Breast epithelium (tissue), 4 donors: Measurements from ENCODE around the gene NTSR1. TPM values are rescaled to one million over a fixed set of nuclear protein-coding genes. Genes with fewer than 3 reads are reported as not detected.

Source experiments
- DNase-seq, 2 donors: peaks; one replicate each; pipeline ENCODE4 v3.0.0-alpha.2; 2019; ENCODE audit warnings: low spot score in 2 of 2
- H3K27ac ChIP-seq, 2 donors: fragments of 200-600 bp; sonication (generic) in 1 of 2; one replicate each; pipeline ENCODE4 v1.5.1; 2016 to 2019; ENCODE audit warnings: mild to moderate bottlenecking in 1 of 2
- H3K27me3 ChIP-seq, 2 donors: fragments of 200-600 bp; sonication (generic) in 1 of 2; one replicate each; pipeline versions ENCODE4 v1.5.1 to v1.6.0; 2017 to 2019; ENCODE audit warnings: control low read depth in 1 of 2, mild to moderate bottlenecking in 1 of 2
- H3K36me3 ChIP-seq: fragments of 200-600 bp; one replicate; pipeline ENCODE4 v1.5.1; 2019
- H3K4me1 ChIP-seq, 2 donors: fragments of 200-600 bp; sonication (generic); one replicate each; pipeline ENCODE4 v1.5.1; 2016 to 2019; ENCODE audit warnings: control low read depth in 1 of 2
- H3K4me3 ChIP-seq, 3 donors: fragments of 200-600 bp; sonication (generic); 1 replicate in 2 of 3; 2 replicates in 1 of 3; pipeline ENCODE4 v1.5.1; 2016 to 2019; ENCODE audit warnings: mild to moderate bottlenecking in 3 of 3, moderate library complexity in 2 of 3
- H3K9me3 ChIP-seq, 2 donors: fragments of 200-600 bp; sonication (generic) in 1 of 2; one replicate each; pipeline ENCODE4 v1.5.1; 2016 to 2019; ENCODE audit warnings: control low read depth in 1 of 2
- CTCF ChIP-seq, 3 donors: fragments of 450-650 bp; IDR thresholded peaks; one replicate each; pipeline ENCODE4 v1.5.1; 2016 to 2017; ENCODE audit warnings: antibody characterized with exemption in 3 of 3, mild to moderate bottlenecking in 3 of 3, moderate library complexity in 3 of 3
- POLR2A ChIP-seq: fragments of 450-650 bp; IDR thresholded peaks from one replicate; pipeline ENCODE4 v1.6.1; 2016; ENCODE audit warnings: antibody characterized with exemption, mild to moderate bottlenecking, moderate library complexity
- POLR2AphosphoS5 ChIP-seq, 3 donors: sonication (generic); formaldehyde crosslinking; IDR thresholded peaks; one replicate each; pipeline ENCODE4 v1.6.1; 2017; ENCODE audit warnings: antibody characterized with exemption in 3 of 3
- intact Hi-C: fragments of 100-400 bp; cut with DNase I; formaldehyde crosslinking; loops from one replicate; pipeline ENCODE4 v1.15.1; 2023; ENCODE audit warnings: low total_unique reads
- total RNA-seq, 3 donors: library from RNA; depleted of rRNA; stranded (reverse); fragments of >200 nt; gene quantifications; one replicate each; pipeline ENCODE4 v1.1.0, GENCODE V29; 2016

The NTSR1 gene
- total RNA-seq, 3 donors from 2014 or later = under 0.01 TPM; not detected in 2

GRCh38 chr20:62808211-62808865 is 99.7 kb downstream of the NTSR1 start:
- H3K4me1 ChIP-seq = peaks cover 12% of the 10 kb centered on the region in 2 donors
- H3K4me3 ChIP-seq = no peak overlapping the region
- H3K27ac ChIP-seq = no peak overlapping the region
- peaks cover 7% of the 10 kb centered on the region for H3K36me3 ChIP-seq
- intact Hi-C loops = no loop called here
- no peaks in the 10 kb centered on the region for H3K27me3 ChIP-seq
- peak in 1 of 2 donors; percentile 68 for DNase-seq
- TF ChIP-seq POLR2AphosphoS5 (IDR thresholded peaks at IDR 0.05) = no peak
- TF ChIP-seq POLR2A = no peak
- TF ChIP-seq CTCF (IDR thresholded peaks at IDR 0.05) = peak; percentile 74 to 87 (median 83)
- H3K9me3 ChIP-seq = no peaks in the 10 kb centered on the region

- no peak for DNase-seq
- intact Hi-C loops = no loop called here
- no peaks in the 10 kb centered on the region for H3K9me3 ChIP-seq
- H3K36me3 ChIP-seq = peaks cover 7% of the 10 kb centered on the region
- peaks cover 12% of the 10 kb centered on the region in 2 donors for H3K4me1 ChIP-seq
- no peak for TF ChIP-seq POLR2AphosphoS5 (IDR thresholded peaks at IDR 0.05)
- no peak for TF ChIP-seq CTCF (IDR thresholded peaks at IDR 0.05)
- no peak for TF ChIP-seq POLR2A
- no peak overlapping the region for H3K4me3 ChIP-seq
- H3K27me3 ChIP-seq = no peaks in the 10 kb centered on the region
- no peak overlapping the region for H3K27ac ChIP-seq
Measured at GRCh38 chr20:62809530-62810428, 101.1 kb downstream of the NTSR1 start.

GRCh38 chr20:62811320-62811719 is 102.7 kb downstream of the NTSR1 start:
- Histone ChIP-seq H3K27me3 (peaks cover 0 to 6% of the 10 kb centered on the region in 2 donors), H3K27ac (no peak overlapping the region), H3K4me1 (peaks cover 5 to 7% of the 10 kb centered on the region in 2 donors), H3K36me3 (peaks cover 7% of the 10 kb centered on the region), H3K9me3 (no peaks in the 10 kb centered on the region), H3K4me3 (no peak overlapping the region)
- DNase-seq = no peak
- intact Hi-C loops = no loop called here
- TF ChIP-seq CTCF (IDR thresholded peaks at IDR 0.05) = no peak
- TF ChIP-seq POLR2A = no peak
- TF ChIP-seq POLR2AphosphoS5 (IDR thresholded peaks at IDR 0.05) = no peak

GRCh38 chr20:62811720-62812119 is 103.1 kb downstream of the NTSR1 start:
- TF ChIP-seq CTCF (IDR thresholded peaks at IDR 0.05) = no peak
- no peak for TF ChIP-seq POLR2A
- no peak for TF ChIP-seq POLR2AphosphoS5 (IDR thresholded peaks at IDR 0.05)
- intact Hi-C loops = no loop called here
- H3K27me3 ChIP-seq = peaks cover 0 to 6% of the 10 kb centered on the region in 2 donors
- H3K36me3 ChIP-seq = peaks cover 7% of the 10 kb centered on the region
- H3K4me3 ChIP-seq = no peak overlapping the region
- H3K27ac ChIP-seq = no peak overlapping the region
- no peak for DNase-seq
- H3K4me1 ChIP-seq = peaks cover 1 to 6% of the 10 kb centered on the region in 2 donors
- no peaks in the 10 kb centered on the region for H3K9me3 ChIP-seq

Other genes with a start within 250 kb of the NTSR1 start
- under 1 TPM in 1 of 3 donors, not detected in 2; 0.73 TPM for gene GATA5, start 232.8 kb upstream of the NTSR1 start, total RNA-seq
- 10 to 100 TPM in 2 of 3 donors, 1 to 10 TPM in 1; 8.8 to 26.5 (median 15.4) TPM for gene SLCO4A1, start 66.3 kb upstream of the NTSR1 start, total RNA-seq
- 10 to 100 TPM in 2 of 3 donors, 1 to 10 TPM in 1; 8.5 to 12.9 (median 12.5) TPM for gene MRGBP, start 87.6 kb downstream of the NTSR1 start, total RNA-seq
- 10 to 100 TPM; 38.5 to 45.3 (median 44.2) TPM for gene OGFR, start 96.0 kb downstream of the NTSR1 start, total RNA-seq
- 10 to 100 TPM in 1 of 3 donors, 1 to 10 TPM in 1, under 1 TPM in 1; 0.16 to 10.2 (median 5.0) TPM for gene COL9A3, start 108.2 kb downstream of the NTSR1 start, total RNA-seq
- gene TCFL5, start 153.0 kb downstream of the NTSR1 start, total RNA-seq = 10 to 100 TPM in 2 of 3 donors, 1 to 10 TPM in 1; 7.8 to 21.0 (median 12.5) TPM
- gene DIDO1, start 217.7 kb downstream of the NTSR1 start, total RNA-seq = 10 to 100 TPM; 59.8 to 83.1 (median 64.9) TPM
- 10 to 100 TPM; 30.2 to 36.7 (median 31.8) TPM for gene GID8, start 229.3 kb downstream of the NTSR1 start, total RNA-seq
- 1 to 10 TPM; 2.2 to 4.9 (median 2.7) TPM for gene SLC17A9, start 243.9 kb downstream of the NTSR1 start, total RNA-seq